NT2/D1 (cell line): ENCODE results near the gene SLCO4A1.

Experiments
- YY1 ChIP-seq: IDR thresholded peaks from 2 replicates; pipeline ENCODE4 v1.6.1; 2011; ENCODE audit not compliant: insufficient read length, insufficient read depth
- ZNF274 ChIP-seq: IDR thresholded peaks from 2 replicates; pipeline ENCODE4 v1.6.1; 2011; ENCODE audit warnings: mild to moderate bottlenecking, low read depth, low read length

- TF ChIP-seq ZNF274 (no peak), YY1 (no peak)
These were observed 51.8 kb downstream of the SLCO4A1 start for GRCh38 chr20:62694106-62694505.
